Iris pigment epithelial cell (primary cell): Measurements from ENCODE around the gene FBXO45.
"Not testable (repeated sequence)": the region's sequence is repeated elsewhere in the genome, so short reads cannot be mapped to it uniquely, and the experiment has no call there.

Experiments
- DNase-seq: peaks from one replicate; pipeline ENCODE4 v3.0.0-alpha.2; 2011; ENCODE audit warnings: low read depth

The FBXO45 gene

GRCh38 chr3:196619223-196619622 lies 50.8 kb downstream of the FBXO45 start:
- no peak for DNase-seq

GRCh38 chr3:196619627-196620026 lies 51.2 kb downstream of the FBXO45 start:
- not testable (repeated sequence) for DNase-seq

GRCh38 chr3:196620161-196620604 lies 51.7 kb downstream of the FBXO45 start:
- peak; percentile 49 for DNase-seq

GRCh38 chr3:196620684-196621083 lies 52.2 kb downstream of the FBXO45 start:
- DNase-seq = no peak

GRCh38 chr3:196621611-196622010 lies 53.2 kb downstream of the FBXO45 start:
- DNase-seq = no peak

GRCh38 chr3:196624067-196624790 lies 55.8 kb downstream of the FBXO45 start:
- DNase-seq = no peak

GRCh38 chr3:196624907-196625306 lies 56.4 kb downstream of the FBXO45 start:
- DNase-seq = no peak

GRCh38 chr3:196625331-196625730 lies 56.9 kb downstream of the FBXO45 start:
- DNase-seq = no peak

- no peak for DNase-seq
These were observed 59.4 kb downstream of the FBXO45 start for GRCh38 chr3:196627918-196628231.

GRCh38 chr3:196629228-196629627 lies 60.8 kb downstream of the FBXO45 start:
- DNase-seq = no peak

GRCh38 chr3:196631682-196632045 lies 63.2 kb downstream of the FBXO45 start:
- DNase-seq = no peak

GRCh38 chr3:196632046-196632751 lies 63.7 kb downstream of the FBXO45 start:
- DNase-seq = peak; percentile 67

- no peak for DNase-seq
These were observed 65.2 kb downstream of the FBXO45 start for GRCh38 chr3:196633555-196634151.

- no peak for DNase-seq
These were observed 65.8 kb downstream of the FBXO45 start for GRCh38 chr3:196634224-196634623.

- DNase-seq = no peak
These were observed 66.4 kb downstream of the FBXO45 start for GRCh38 chr3:196634829-196635228.

GRCh38 chr3:196636369-196637349 lies 68.2 kb downstream of the FBXO45 start:
- DNase-seq = no peak

GRCh38 chr3:196637941-196638340 lies 69.5 kb downstream of the FBXO45 start:
- not testable (repeated sequence) for DNase-seq
